GM18907 (cell line): Measurements from ENCODE around the gene CUBN.

ENCODE experiments used
- ATAC-seq: cut with Tn5 transposase; IDR thresholded peaks from one replicate; pipeline ENCODE4 v1.9.1; 2021; ENCODE audit warnings: mild to moderate bottlenecking, moderate library complexity; ENCODE audit not compliant: unreplicated experiment

The CUBN gene

DNA sequence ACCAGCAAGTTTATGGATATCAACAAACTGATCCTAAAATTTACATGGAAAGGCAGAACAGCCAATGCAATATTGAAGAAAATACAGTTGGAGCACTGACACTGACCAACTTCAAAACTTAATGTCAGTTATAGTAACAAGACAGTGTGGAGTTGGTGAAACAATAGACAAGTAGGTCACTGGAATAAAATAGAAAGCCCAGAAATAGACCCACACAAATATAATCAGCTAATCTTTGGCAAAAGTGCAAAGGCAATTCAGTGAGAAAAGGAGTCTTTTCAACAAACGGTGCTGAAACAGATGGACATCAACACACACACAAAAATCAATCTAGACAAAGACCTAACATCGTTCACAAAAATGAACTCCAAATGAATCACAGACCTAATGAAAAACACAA, 326.1 kb downstream of the CUBN start:
- ATAC-seq = no peak

- peak; percentile 92 for ATAC-seq
Observed at GRCh38 chr10:16799621-16800020, 330.0 kb downstream of the CUBN start.

GRCh38 chr10:16798571-16798970, 331.0 kb downstream of the CUBN start:
- ATAC-seq = no peak

DNA sequence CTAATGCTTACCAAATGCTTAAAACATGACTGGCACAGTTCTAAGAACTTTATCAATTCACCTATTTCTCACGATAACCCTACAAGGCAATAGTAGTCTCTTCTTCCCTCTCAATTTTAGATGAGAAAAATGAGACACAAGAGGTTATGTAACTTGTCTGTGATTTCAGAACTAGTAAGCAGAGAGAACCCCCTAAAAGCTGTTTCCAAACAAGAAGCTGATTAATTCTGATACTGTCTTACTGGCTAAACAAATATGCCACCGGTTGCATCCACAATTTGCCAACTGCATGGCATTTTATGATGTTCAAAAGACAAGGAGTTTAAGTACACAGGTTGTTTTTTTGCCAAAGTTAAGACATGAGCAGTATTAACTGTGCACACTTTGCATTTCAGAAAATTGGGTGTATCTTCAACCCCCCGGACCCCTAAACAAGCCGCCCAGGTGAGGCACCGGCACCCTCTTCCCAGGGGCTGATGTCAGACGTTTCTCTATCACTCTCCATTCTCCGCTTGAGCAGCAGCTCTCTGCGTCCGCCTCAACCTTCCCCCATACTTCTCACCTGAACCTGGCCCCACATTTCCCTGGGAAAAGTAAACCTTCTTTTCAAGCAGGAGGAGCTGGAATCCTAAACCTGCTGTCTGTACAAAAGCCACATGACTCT, 334.1 kb downstream of the CUBN start:
- peak; percentile 36 for ATAC-seq

DNA sequence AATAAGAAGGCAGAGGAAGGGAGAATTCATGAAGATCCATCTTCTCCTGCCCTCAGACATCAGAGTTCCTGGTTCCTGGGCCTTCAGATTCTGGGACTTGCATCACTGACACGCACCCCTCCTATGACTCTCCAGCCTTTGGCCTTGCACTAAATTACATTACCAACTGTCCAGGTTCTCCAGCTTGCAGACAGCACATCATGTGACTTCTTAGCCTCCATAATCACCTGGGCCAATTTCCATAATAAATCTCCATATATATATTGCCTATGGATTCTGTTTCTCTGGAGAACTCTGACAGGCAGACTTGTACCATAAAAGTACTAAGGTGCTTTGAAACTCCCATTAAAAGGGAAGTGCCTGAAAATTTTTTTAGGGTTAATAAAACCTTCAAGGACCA, 335.6 kb downstream of the CUBN start:
- ATAC-seq = no peak

- ATAC-seq = no peak
Observed at GRCh38 chr10:16792675-16793074, 336.9 kb downstream of the CUBN start.

DNA sequence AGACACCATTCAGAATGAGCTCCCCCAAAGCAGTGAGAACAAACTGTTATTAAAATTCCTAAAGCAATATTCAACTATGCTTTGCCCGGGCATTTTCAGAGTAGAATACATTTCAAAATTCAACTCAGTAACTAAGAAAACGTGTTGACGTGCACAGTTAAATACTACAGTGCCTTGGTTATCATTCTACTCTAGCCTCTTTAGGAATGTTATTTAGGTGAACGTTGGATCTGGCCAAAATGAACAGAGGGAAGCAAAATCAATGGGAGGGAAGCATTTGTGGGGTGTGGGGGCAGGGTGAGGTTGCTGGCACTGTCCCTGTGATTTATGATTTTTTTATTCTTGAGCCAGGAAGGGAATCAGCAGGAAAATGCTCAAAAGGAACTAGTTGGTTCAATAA, 339.8 kb downstream of the CUBN start:
- ATAC-seq = no peak

DNA sequence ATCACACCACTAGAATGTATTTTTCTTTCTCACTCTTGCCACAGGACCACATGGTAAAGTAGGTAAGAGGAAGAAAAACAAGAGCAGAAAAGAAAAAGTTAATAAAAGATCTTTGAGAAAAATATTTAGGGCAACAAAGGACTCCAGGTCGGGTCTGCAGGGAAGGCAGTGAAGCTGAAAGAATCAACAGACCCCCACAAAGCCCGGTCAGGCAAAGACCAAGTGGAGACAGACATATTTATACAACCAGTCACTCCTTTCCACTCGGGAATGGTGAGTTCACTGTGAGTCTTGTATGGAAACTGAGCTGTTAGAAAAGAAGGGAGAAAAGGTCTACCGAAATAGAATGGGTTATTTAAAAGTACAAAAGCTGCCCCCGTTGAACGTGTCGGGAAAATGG, 340.4 kb downstream of the CUBN start:
- ATAC-seq = no peak

GRCh38 chr10:16788778-16789177, 340.8 kb downstream of the CUBN start:
- no peak for ATAC-seq

GRCh38 chr10:16788125-16788524, 341.5 kb downstream of the CUBN start:
- peak; percentile 49 for ATAC-seq

GRCh38 chr10:16787361-16787791, 342.2 kb downstream of the CUBN start:
- peak; percentile 90 for ATAC-seq

GRCh38 chr10:16780338-16780880, 349.2 kb downstream of the CUBN start:
- ATAC-seq = no peak

DNA sequence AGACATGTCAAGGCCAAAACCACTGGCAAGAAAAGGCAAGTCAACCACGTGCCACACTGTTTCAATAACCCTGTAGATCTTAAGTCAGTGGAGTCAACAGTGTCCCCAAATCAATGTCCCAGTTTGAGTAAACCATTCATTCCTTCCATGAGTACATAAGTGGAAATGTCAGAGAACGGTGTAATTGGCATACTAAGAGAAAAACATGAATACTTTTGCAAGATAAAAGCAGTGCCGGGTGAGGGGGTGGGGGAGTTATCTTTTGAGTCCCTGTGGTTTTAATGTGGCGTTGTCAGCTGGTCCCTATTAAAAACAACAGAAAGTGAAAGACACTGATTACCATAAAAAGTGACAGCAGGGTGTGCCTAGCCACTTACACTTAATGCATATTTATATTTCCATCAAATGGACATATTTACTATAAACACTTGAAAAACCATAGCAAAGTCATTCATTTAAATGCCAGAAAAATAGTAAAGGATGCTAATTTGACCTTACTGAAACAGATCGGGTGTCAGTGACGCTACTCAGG, 350.2 kb downstream of the CUBN start:
- ATAC-seq = peak; percentile 71

GRCh38 chr10:16777473-16778370, 351.9 kb downstream of the CUBN start:
- ATAC-seq = peak; percentile 55

- ATAC-seq = no peak
Observed at GRCh38 chr10:16776896-16777295, 352.7 kb downstream of the CUBN start.
